ENCODE results near the gene EPB41. TPM values are rescaled to one million over a fixed set of nuclear protein-coding genes. Genes with fewer than 3 reads are reported as not detected.
"Not testable (repeated sequence)": the region's sequence is repeated elsewhere in the genome, so short reads cannot be mapped to it uniquely, and the experiment has no call there.

The EPB41 gene
- total RNA-seq, 2 donors from 2014 or later, result 39.4 to 54.4 TPM

- TF ChIP-seq CTCF (IDR thresholded peaks at IDR 0.05) (no peak), POLR2AphosphoS5 (IDR thresholded peaks at IDR 0.05) (no peak), POLR2A (IDR thresholded peaks at IDR 0.05) (no peak)
- Histone ChIP-seq H3K4me1 (replicated peaks) (no peaks in the 10 kb centered on the region), H3K36me3 (peaks cover 14 to 18% of the 10 kb centered on the region in 2 donors), H3K4me3 (no peak overlapping the region), H3K27me3 (replicated peaks; ENCODE audit: insufficient read depth) (no peaks in the 10 kb centered on the region), H3K9me3 (no peaks in the 10 kb centered on the region), H3K27ac (no peak overlapping the region)
- intact Hi-C loops (cut with DNase I), result no loop called here
- DNase-seq (ENCODE audit: low spot score), result no peak
- WGBS, result 73% methylated on average over 8 of the region's 8 CpGs
Measured at GRCh38 chr1:29145739-29146437, 231.5 kb downstream of the EPB41 start.

- H3K9me3 ChIP-seq, result no peaks in the 10 kb centered on the region
- no peaks in the 10 kb centered on the region for H3K4me1 ChIP-seq (replicated peaks)
- 94% methylated on average over 35 of the region's 35 CpGs for WGBS
- TF ChIP-seq CTCF (IDR thresholded peaks at IDR 0.05), result no peak
- no peak for TF ChIP-seq POLR2AphosphoS5 (IDR thresholded peaks at IDR 0.05)
- no peak for TF ChIP-seq POLR2A (IDR thresholded peaks at IDR 0.05)
- intact Hi-C loops (cut with DNase I), result no loop called here
- DNase-seq (ENCODE audit: low spot score), result no peak
- peaks cover 20 to 24% of the 10 kb centered on the region in 2 donors for H3K36me3 ChIP-seq
- no peaks in the 10 kb centered on the region for H3K27me3 ChIP-seq (replicated peaks; ENCODE audit: insufficient read depth)
- no peak overlapping the region for H3K27ac ChIP-seq
- no peak overlapping the region for H3K4me3 ChIP-seq
Measured at GRCh38 chr1:29148656-29149491, 234.5 kb downstream of the EPB41 start.

- DNase-seq (ENCODE audit: low spot score); intact Hi-C loops (cut with DNase I): not testable (repeated sequence)
Measured at GRCh38 chr1:29150346-29150745, 236.0 kb downstream of the EPB41 start.

GRCh38 chr1:29152046-29152805, 237.9 kb downstream of the EPB41 start:
- Histone ChIP-seq H3K27me3 (replicated peaks; ENCODE audit: insufficient read depth) (no peaks in the 10 kb centered on the region), H3K27ac (no peak overlapping the region), H3K36me3 (peaks cover 24 to 36% of the 10 kb centered on the region in 2 donors), H3K4me1 (replicated peaks) (no peaks in the 10 kb centered on the region), H3K4me3 (no peak overlapping the region), H3K9me3 (no peaks in the 10 kb centered on the region)
- intact Hi-C loops (cut with DNase I), result no loop called here
- 86% methylated on average over 8 of the region's 8 CpGs for WGBS
- TF ChIP-seq CTCF (IDR thresholded peaks at IDR 0.05) (no peak), POLR2AphosphoS5 (IDR thresholded peaks at IDR 0.05) (no peak), POLR2A (IDR thresholded peaks at IDR 0.05) (no peak)
- DNase-seq (ENCODE audit: low spot score), result no peak

More at GRCh38 chr1:29150346-29150745, 236.0 kb downstream of the EPB41 start:
- not testable (repeated sequence) for H3K27me3 ChIP-seq (replicated peaks; ENCODE audit: insufficient read depth); H3K27ac ChIP-seq; H3K4me3 ChIP-seq; H3K9me3 ChIP-seq; H3K4me1 ChIP-seq (replicated peaks)
- peaks cover 24 to 35% of the 10 kb centered on the region in 2 donors for H3K36me3 ChIP-seq
- 98% methylated on average over 9 of the region's 9 CpGs for WGBS

Measured in prostate gland (tissue), 2 donors.